Left ventricle myocardium inferior (tissue), 1 donor: Measurements from ENCODE around the gene PPP4C. TPM values are rescaled to one million over a fixed set of nuclear protein-coding genes. Genes with fewer than 3 reads are reported as not detected.

Experiments
- DNase-seq: peaks from one replicate; pipeline ENCODE4 v3.0.0-alpha.2; 2020
- H3K27ac ChIP-seq: fragments of 200-600 bp; replicated peaks from 2 replicates; pipeline ENCODE4 v1.8.0; 2021
- H3K27me3 ChIP-seq: fragments of 200-600 bp; 2 replicates; pipeline ENCODE4 v1.8.0; 2021; ENCODE audit warnings: low read depth
- H3K36me3 ChIP-seq: fragments of 200-600 bp; 2 replicates; pipeline ENCODE4 v1.8.0; 2021
- H3K4me1 ChIP-seq: fragments of 200-600 bp; 2 replicates; pipeline ENCODE4 v1.8.0; 2021
- H3K4me3 ChIP-seq: fragments of 200-600 bp; 2 replicates; pipeline ENCODE4 v1.8.0; 2021; ENCODE audit warnings: mild to moderate bottlenecking, moderate library complexity
- H3K9me3 ChIP-seq: fragments of 200-600 bp; replicated peaks from 2 replicates; pipeline ENCODE4 v1.8.0; 2021
- intact Hi-C: fragments of 100-400 bp; cut with micrococcal nuclease; formaldehyde crosslinking; loops from one replicate; pipeline ENCODE4 v1.11.0; 2022
- total RNA-seq: library from RNA; stranded (reverse); fragmentation: NEBNext Ultra II Directional; extraction: Animal tissue kit (Norgen Biotek cat#: 25700); gene quantifications from one replicate; pipeline ENCODE4 v1.2.1, GENCODE V29; 2021
- TF ChIP-seq, protein P1 (sequence below): fragments of 200-600 bp; IDR thresholded peaks from 2 replicates; pipeline ENCODE4 v1.8.0; 2021; ENCODE audit warnings: antibody characterized with exemption, mild to moderate bottlenecking, borderline replicate concordance
- donor health status: DM: no; HTN: yes; CAD: no; lungs with severe emphysema.

PPP4C gene
- total RNA-seq, 1 donor from 2014 or later, result 32.2 TPM

GRCh38 chr16:30060346-30060745 is 15.4 kb upstream of the PPP4C start:
- Histone ChIP-seq H3K27me3 (no peaks in the 10 kb centered on the region), H3K9me3 (no peaks in the 10 kb centered on the region), H3K36me3 (no peaks in the 10 kb centered on the region), H3K4me3 (no peak overlapping the region), H3K4me1 (peaks cover 39% of the 10 kb centered on the region), H3K27ac (peak overlapping the region; percentile 55)
- no peak for DNase-seq
- intact Hi-C loops, result no loop called here
- TF ChIP-seq, protein P1, sequence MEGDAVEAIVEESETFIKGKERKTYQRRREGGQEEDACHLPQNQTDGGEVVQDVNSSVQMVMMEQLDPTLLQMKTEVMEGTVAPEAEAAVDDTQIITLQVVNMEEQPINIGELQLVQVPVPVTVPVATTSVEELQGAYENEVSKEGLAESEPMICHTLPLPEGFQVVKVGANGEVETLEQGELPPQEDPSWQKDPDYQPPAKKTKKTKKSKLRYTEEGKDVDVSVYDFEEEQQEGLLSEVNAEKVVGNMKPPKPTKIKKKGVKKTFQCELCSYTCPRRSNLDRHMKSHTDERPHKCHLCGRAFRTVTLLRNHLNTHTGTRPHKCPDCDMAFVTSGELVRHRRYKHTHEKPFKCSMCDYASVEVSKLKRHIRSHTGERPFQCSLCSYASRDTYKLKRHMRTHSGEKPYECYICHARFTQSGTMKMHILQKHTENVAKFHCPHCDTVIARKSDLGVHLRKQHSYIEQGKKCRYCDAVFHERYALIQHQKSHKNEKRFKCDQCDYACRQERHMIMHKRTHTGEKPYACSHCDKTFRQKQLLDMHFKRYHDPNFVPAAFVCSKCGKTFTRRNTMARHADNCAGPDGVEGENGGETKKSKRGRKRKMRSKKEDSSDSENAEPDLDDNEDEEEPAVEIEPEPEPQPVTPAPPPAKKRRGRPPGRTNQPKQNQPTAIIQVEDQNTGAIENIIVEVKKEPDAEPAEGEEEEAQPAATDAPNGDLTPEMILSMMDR, result no peak

- Histone ChIP-seq H3K4me1 (peaks cover 44% of the 10 kb centered on the region), H3K36me3 (no peaks in the 10 kb centered on the region), H3K9me3 (no peaks in the 10 kb centered on the region), H3K27ac (peak overlapping the region; percentile 55), H3K27me3 (no peaks in the 10 kb centered on the region), H3K4me3 (no peak overlapping the region)
- intact Hi-C loops, result no loop called here
- DNase-seq, result no peak
- TF ChIP-seq, protein P1, result no peak
Observed at GRCh38 chr16:30060836-30061554, 14.8 kb upstream of the PPP4C start.

DNA sequence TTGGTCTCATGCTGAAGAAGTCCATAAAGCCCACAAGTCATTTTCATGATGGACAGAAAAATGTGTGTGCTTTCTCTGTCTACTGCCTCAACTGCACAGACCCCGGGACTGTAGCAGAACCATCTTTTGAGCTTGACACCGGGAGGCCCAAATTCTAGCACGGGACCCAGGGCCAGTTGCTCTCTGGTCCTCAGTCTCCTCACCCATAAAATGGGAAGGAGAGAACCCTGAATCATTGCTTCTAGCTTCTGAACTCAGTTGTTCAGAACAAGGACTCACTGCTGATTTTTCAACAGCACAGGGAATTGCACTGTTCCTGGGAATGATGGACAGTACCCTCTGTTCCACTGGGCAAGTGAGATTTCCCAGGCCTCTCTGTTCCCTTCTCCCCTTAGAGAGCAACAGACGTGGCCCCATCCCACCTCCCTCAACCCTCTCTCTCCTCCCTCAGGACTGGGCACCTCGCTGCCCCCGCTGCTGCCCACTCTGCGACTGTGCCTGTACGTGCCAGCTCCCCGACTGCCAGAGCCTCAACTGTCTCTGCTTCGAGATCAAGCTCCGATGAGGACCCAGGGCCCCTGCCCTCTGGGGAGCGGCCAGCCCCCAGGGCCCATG is 12.4 kb upstream of the PPP4C start:
- intact Hi-C loops, result no loop called here
- Histone ChIP-seq H3K4me1 (peaks cover 68% of the 10 kb centered on the region), H3K4me3 (peak overlapping the region; percentile 93), H3K27ac (peak overlapping the region; percentile 100), H3K36me3 (peaks cover 17% of the 10 kb centered on the region), H3K27me3 (no peaks in the 10 kb centered on the region), H3K9me3 (no peaks in the 10 kb centered on the region)
- TF ChIP-seq, protein P1, result no peak
- no peak for DNase-seq

DNA sequence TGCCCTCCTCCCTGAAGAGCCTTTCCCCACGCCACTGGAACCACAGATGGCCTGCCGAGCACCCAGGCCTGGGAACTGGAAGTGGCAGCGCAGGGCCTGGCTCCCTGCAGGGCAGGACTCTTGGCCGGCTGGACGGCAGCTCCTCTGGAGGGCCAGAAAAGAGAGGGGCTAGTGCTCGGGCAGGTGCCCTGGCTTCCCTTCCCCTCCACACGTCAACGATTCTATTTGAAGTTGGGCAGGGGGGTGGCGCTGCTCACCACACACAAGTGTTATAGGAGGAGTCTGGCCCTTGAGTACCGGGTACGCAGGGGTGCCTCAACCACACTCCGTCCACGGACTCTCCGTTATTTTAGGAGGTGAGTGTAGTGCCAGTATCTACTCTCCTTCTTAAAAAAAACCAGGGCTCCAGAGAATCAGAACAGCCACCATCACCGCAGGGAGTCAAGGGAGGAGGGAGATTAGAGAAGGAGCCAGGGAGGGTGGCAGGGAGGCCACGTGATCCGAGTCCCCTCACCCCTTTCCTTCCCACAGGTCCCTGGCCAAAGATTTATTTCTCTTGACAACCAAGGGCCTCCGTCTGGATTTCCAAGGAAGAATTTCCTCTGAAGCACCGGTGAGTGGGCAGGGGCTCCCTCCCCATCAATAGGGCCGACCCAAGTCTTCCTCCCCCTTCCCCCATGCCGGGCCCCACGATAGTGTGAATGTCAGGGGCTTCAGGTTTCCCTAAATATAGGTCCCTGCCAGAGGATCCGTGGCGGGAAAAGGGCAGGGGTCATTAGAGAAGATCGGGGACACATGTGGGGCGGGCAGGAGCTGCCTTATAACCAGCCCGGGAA is 11.7 kb upstream of the PPP4C start:
- peaks cover 75% of the 10 kb centered on the region for H3K4me1 ChIP-seq
- peak; percentile 84 for DNase-seq
- intact Hi-C loops, result no loop called here

GRCh38 chr16:30064729-30065101 is 11.1 kb upstream of the PPP4C start:
- intact Hi-C loops, result no loop called here
- H3K27me3 ChIP-seq, result no peaks in the 10 kb centered on the region
- TF ChIP-seq, protein P1, result no peak
- no peak for DNase-seq
- H3K36me3 ChIP-seq, result peaks cover 31% of the 10 kb centered on the region
- H3K27ac ChIP-seq, result peak overlapping the region; percentile 100
- peaks cover 81% of the 10 kb centered on the region for H3K4me1 ChIP-seq
- H3K9me3 ChIP-seq, result no peaks in the 10 kb centered on the region
- H3K4me3 ChIP-seq, result peak overlapping the region; percentile 93

More for the DNA sequence above, 11.7 kb upstream of the PPP4C start:
- Histone ChIP-seq H3K9me3 (no peaks in the 10 kb centered on the region), H3K36me3 (peaks cover 25% of the 10 kb centered on the region), H3K27me3 (no peaks in the 10 kb centered on the region), H3K27ac (peak overlapping the region; percentile 100), H3K4me3 (peak overlapping the region; percentile 93)
- TF ChIP-seq, protein P1, result peak; percentile 46
